Measurements from ENCODE around the gene TNP1.

The TNP1 gene

DNA sequence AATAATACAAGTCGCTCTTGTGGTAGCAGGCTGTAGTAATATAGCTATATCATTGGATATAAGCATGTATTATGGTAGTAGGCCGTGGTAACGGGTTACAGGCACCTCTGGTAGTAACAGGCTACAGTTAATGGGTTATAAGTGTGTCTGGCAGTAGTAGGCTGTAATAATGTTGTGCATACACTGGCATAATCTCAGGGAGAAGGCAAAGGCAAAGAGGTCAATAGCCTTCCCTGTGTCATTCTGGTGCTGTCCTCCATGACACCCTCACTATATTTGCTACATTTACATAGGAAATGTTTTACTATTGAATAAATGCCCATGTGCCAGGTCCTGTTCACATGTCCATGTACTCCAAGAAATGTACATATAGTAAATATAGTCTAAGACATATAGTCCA is 12.8 kb upstream of the TNP1 start:
- DNase-seq, result no peak

DNA sequence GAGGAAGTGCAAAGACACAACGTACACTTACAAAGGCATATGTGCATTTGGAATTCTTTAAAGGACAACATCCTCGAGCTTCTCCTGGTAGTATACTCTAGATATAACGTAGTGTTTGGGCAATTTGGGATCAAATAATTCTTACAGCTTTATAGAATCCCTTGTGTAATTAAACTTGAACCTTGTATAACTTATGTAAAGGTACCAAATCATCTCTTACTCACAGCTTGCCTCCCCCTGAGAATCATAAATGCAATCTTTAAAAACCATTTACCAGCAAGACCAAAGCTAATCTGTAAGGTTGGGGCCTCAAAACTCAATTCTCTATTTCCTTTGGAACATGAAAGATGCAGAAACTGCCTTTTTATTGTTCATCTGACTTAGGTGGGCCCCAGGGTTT is 12.2 kb upstream of the TNP1 start:
- no peak for DNase-seq

DNA sequence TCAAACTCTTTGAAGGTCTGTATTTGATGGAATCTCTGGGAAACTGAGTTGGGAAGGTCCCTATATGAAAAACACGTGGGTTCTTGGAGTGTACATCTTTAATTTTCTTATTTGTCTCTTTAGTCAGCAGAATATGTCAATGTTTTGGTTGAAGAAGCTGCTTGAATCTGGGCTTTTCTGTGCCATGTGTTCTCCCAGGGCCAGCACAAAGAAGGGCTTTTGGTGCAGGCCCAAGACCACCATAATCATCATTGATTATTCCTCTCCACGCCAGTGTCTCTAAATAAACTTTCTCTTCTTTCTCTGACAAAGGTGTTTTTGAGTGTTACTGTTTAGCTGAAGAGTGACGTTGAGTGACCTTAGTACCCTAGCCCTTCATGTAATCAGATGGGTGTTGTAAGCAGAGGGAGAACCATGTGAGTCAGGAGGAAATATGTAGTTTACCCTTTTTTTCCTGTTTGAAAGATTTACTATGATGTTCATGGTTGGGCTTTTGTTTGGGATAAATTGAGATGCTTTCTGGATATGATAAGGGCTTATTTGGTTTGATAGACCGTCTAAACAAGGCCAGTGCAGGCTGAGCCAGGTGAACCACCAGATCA is 11.6 kb upstream of the TNP1 start:
- no peak for DNase-seq

DNA sequence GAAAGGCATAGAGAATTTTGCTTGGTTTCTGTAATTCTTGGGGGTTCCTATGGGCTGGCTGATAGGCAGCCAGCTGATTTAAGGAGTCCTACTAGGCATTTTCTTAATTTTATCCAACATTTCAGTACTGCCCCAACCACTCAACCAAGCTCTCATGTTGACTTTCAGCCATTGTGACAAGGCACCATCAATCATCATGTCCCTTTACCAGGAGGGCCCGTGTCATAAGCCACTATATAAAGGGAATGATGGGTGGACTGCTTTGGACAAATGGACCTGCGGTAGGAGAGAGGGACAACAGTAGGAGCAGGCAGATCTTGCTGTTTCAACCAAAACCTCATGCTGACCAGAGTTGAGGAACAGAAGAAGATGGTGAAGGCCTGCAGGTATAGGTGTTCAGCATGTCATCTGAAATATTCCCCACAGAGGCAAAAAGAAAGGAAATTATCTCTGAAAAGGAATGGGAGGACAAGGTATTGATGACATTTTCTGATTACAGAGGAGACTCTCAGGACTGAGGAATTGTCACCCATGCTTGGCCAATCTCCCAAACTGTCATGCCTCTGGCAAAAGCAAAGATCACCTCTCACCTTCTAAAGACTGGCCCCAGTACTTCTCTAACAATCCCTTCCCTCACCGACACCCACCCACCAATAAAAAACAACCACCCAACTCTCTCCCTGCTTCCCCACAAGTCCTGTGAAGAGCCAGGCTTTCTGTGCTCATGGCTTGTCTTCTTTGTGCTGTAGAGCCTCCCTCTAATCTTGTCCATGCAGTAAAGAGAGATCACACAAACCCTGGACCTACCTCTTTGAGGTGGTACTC is 10.9 kb upstream of the TNP1 start:
- DNase-seq, result no peak

DNA sequence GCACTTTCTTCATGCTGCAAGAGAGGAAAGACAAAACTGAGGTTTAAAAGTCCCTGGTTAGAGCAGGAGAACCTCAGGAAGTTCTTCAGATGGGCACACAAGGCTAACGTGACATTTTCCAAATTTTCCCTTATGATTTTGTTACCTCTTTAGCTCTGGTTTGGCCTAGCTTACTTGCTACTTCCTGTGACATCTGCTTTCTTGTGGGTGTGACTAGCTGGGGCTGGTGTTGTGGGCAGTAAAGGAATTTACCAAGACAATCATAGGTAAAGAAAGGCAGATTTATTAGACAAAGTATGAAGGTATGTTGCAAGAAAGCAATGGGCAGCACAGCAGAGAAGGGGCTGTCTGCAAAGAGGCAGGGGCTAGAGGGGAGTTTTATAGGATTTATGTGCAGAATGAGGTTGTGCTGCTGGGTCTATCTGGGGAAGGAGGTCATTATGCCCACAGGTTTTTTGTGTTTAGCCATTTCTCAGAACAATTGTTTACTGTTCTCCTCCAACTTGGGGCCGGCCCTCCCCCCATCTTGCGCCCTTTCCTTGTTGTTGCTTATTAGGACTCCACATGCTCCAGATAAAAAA is 6.7 kb upstream of the TNP1 start:
- DNase-seq, result no peak

GRCh38 chr2:216865658-216866057 is 5.8 kb upstream of the TNP1 start:
- no peak for DNase-seq

DNA sequence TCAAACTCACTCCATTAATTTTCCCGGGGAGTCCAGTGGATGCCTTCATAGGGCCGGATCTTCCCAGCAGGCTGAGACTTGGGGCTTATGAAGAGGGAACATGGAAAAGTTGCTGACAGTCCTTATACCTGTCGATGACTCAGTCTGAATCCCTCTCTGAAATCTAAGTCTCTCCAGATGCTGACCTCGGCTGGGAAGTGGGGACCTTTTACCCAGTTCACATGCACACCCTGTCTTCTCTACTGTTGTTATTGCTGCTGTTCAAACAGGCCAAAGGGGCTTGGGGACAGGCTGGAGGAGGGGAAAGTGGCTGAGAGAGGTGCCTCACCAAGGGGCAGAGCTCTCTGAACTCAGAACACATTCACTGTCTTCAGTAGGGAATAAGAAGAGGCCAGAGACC is 4.1 kb upstream of the TNP1 start:
- DNase-seq, result no peak

DNA sequence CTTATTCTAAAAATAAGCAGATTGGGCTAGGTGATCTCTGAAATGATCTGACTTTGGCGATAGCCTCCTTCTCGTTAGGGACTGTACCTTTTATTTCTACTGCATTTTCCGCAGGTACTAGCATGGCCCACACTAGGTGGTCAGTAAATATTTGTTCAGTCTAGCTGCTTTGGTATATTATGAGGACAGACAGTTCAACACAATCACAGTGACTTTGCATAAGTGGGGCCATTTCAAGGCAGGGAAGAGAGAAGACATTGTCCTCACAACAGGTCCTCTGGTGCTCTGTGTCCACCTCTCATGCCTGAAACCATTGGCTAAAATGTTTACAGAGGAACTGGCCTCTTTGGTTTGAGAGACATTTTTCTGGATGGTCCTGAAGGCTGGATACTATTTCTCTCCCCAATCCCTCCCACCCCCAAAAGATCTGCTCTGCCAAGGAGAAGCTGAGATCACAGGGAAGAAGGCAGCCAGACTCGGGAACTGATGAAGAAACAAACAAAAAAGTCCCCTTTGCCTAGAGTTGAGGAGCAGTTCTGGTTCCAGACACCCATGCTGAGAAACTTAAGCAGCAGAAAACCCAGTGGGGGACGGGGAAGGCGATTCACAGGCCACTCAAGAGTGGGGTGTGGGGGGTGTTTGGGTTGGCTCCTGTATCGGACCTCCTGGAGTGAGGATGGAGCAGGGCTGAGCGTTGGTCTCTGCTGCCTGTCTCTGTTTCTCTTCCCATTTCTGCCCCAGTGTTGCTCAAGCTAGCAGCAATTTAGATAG is 2.9 kb upstream of the TNP1 start:
- no peak for DNase-seq

GRCh38 chr2:216860426-216861137 is 718 bp upstream of the TNP1 start:
- DNase-seq, result no peak

GRCh38 chr2:216858312-216858711 is 1.6 kb downstream of the TNP1 start:
- no peak for DNase-seq

GRCh38 chr2:216857131-216857550 is 2.7 kb downstream of the TNP1 start:
- no peak for DNase-seq

DNA sequence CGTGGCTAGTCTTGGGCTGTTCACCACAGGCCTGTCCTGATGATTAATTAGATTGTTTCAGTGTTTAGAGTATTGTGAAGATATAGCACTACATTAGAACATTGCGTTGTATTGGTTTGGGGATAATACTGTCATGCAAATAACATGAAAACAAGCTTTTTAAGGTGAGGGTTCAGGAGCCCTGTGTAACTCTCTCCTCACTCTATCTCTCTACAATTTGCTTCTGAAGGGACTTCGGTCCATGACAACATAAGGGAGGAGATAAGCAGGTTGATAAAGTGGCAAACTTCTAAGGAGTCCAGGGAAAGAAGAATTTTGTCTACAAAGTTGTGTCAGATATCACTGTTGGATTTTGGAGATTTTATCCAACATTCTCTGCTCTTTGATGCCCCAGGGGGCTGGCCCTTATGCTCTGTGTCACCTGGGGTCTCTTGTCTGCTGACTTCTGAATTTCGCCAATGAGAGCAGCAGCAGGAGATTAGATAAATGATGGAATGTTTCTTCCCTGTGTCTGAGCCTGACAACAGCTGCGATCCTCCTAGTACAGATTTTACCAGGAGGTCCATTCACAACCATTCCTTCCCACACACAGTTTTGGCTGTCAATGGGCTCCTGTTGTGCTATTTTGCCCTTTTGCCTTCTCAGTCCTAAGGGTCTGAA is 3.3 kb downstream of the TNP1 start:
- DNase-seq, result no peak

DNA sequence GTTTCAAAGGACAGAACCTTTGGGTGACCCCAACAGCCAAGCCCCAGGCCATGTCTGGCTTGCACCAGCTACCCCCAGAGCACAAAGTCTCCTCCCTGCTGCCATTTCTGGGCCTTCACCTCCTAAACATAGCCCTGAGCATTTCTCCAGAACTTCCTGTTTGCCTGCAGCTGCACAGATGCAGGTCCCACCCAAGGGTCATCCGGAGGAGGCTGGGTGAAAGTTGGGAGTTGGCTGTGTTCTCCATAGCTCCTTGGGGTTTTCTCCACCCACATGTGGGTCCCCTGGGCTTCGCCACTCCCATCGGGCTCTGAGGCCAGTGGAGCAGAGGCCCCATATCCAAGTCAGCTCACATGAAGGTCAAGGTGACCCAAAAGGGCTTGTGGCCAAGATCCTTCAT is 4.3 kb downstream of the TNP1 start:
- DNase-seq, result no peak

GRCh38 chr2:216855079-216855478 is 4.8 kb downstream of the TNP1 start:
- no peak for DNase-seq

- DNase-seq, result no peak
Observed at GRCh38 chr2:216851486-216852090, 8.3 kb downstream of the TNP1 start.

DNA sequence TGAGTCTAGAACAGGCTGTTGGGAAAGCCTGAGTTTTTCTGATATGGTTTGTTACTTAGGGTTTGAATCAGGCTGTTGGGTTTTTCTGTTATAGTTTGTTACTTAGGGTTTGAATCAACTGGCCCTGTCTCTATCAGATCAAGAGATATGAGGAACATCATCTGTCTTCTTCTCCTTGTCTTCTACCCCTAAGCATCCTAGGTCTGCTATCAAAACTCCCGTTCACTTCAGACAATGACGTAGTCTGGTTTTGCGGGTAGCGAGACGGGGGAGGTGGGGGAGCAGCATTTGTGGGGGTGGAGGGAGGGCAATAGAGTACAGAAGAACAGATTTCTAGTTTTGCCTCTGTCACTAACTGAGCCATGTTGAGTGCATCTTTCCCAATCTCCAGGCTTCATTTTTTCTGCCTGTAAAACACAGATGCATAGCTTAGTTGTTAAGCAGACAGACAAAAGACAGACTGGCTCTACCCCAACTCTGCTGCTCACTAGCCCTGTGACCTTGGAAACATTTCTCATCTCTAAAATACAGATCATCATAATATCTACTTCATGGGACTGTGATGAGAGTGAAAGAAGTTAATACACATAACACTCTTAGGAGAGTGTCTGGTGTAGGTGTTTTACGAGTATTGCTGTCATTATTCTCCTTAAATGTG is 9.1 kb downstream of the TNP1 start:
- no peak for DNase-seq

DNA sequence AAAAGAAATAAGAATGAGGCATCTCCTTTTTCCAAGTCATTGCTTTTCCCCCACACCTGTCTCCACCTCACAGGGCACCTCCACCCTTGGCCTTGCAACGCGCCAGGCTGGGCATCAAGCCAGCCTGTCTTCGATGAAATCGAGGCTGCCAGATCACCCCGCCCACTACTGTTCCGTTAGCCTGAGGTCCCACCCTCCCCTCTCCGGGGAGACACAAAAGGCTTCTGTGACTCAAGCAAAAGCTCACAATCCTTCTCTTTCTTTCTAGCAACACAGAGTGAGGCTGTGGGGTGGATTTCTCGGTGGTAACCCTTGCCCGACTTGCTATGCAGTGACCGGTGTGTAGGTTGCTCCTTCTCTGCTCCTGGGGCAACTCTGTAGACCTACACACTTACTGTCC is 9.9 kb downstream of the TNP1 start:
- no peak for DNase-seq

GRCh38 chr2:216845426-216845825 is 14.4 kb downstream of the TNP1 start:
- no peak for DNase-seq

- no peak for DNase-seq
Observed at GRCh38 chr2:216842636-216843035, 17.2 kb downstream of the TNP1 start.

DNA sequence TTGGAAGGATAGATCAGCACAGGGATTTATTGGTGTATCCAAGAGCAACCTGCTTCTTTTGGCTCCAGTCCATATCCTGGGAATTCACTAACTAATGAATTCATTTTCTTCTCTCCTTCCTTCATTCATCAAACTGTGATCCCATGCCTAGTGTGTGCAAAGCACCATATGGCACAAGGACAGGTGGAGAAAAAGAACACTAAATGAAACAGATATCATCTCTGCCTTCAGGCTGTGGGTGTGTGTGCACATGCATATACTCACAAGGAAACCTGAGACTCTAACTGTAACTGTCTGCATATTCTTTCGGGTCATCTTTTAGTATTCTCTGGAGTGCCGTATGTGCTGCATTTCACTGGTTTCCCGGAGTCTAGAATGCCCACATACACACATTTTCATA is 20.2 kb downstream of the TNP1 start:
- DNase-seq, result no peak

DNA sequence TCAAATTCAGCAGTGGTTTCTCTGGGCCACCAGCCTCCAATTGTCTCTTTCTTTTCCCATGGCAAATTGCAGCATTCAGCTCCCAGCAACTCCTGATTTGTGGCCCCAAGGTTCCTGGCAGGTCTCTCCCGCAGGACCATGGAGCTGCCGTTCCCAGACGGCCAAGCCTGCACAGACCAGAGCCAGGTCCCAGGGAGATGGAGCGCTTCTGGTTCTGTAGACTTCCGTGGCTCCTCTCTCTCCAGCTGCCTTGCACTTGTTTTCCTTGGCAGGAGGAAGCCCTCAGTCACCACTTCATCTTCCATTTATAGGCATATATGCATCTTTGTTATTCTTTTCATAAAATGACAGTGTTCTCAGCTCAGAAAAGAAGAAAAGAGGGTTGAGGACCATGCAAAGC is 21.7 kb downstream of the TNP1 start:
- DNase-seq, result no peak
